Coronary artery (tissue), 2 donors: Measurements from ENCODE around the gene DCLK1.

Source experiments
- DNase-seq: peaks from one replicate; pipeline ENCODE4 v3.0.0-alpha.2; 2017; ENCODE audit warnings: low spot score
- H3K27ac ChIP-seq, 2 donors: fragments of 200-600 bp; sonication (generic); one replicate each; pipeline ENCODE4 v1.5.1; 2016 to 2019
- H3K4me3 ChIP-seq: fragments of 200-600 bp; sonication (generic); 2 replicates; pipeline ENCODE4 v1.5.1; 2016; ENCODE audit warnings: mild to moderate bottlenecking, moderate library complexity
- TF ChIP-seq, protein P1 (sequence below): fragments of 200-600 bp; sonication (generic); IDR thresholded peaks from one replicate; pipeline ENCODE4 v1.5.1; 2019; ENCODE audit warnings: antibody characterized with exemption

DCLK1 gene

DNA sequence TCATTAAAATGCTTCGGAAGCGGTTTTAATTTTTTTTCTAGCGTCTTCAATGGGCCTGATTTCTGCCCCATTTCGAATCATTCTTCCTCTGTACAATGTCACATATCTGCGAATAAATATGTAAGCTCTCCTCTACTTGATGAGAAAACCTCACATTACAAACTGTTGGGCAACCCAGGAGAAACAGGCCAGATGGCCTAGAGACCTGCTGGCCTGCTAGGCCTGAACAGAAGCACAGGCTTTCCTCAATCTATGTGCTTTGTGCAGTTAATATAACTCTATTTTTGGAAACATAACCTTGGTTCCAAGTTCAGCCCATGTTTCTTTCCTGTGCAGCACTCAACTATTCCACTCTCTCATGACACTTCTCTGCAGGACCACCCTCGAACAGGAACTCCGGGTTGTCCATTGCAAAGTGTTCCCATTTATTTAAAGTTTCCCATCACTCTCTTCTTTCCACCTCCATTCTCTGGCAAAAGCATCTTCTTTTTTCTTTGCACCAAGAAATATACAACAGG, 42.0 kb downstream of the DCLK1 start:
- Histone ChIP-seq H3K4me3 (no peak overlapping the region), H3K27ac (no peak overlapping the region)
- DNase-seq, result no peak
- TF ChIP-seq, protein P1, sequence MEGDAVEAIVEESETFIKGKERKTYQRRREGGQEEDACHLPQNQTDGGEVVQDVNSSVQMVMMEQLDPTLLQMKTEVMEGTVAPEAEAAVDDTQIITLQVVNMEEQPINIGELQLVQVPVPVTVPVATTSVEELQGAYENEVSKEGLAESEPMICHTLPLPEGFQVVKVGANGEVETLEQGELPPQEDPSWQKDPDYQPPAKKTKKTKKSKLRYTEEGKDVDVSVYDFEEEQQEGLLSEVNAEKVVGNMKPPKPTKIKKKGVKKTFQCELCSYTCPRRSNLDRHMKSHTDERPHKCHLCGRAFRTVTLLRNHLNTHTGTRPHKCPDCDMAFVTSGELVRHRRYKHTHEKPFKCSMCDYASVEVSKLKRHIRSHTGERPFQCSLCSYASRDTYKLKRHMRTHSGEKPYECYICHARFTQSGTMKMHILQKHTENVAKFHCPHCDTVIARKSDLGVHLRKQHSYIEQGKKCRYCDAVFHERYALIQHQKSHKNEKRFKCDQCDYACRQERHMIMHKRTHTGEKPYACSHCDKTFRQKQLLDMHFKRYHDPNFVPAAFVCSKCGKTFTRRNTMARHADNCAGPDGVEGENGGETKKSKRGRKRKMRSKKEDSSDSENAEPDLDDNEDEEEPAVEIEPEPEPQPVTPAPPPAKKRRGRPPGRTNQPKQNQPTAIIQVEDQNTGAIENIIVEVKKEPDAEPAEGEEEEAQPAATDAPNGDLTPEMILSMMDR, result no peak

DNA sequence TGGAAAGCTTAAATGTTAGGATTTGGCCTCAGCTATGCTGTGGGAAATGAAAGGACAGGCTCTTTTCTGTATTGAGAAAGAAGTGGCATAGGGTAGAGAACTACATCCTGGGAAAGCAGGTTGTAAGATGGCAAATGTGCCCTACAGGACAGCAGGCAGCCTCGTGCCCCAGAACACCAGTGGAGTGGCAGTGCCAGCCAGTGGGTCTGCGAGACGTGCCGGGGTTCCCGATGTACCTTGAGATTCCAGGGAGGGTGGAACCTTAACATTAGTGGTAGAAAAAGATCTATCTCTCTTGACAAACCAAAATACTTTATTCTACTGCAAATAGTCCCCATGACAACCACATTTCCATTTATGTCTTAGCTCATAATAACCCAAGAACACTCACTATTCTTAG, 42.7 kb downstream of the DCLK1 start:
- no peak for DNase-seq
- H3K4me3 ChIP-seq, result no peak overlapping the region
- no peak overlapping the region for H3K27ac ChIP-seq
- TF ChIP-seq, protein P1, result no peak

DNA sequence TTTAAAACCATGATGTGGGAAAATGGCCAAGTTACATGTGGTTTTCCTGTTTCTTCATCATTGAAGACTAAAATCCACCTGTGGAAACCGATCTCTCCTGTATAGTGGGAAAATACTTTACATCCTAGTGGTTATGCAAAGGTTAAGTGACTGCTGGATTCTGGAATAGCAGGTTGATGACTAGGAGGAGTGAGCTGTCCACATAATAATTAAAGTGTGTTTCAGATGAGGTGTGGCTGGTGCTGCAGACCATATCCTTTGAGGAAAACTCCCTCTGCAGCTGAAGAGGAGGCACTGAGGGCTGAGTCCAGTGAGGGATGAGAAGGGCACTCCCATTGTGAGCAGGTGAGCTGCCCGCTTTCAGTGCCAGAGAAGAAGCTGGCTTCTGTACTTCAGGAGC, 43.2 kb downstream of the DCLK1 start:
- no peak overlapping the region for H3K27ac ChIP-seq
- no peak for DNase-seq
- H3K4me3 ChIP-seq, result no peak overlapping the region
- TF ChIP-seq, protein P1, result no peak

GRCh38 chr13:36086117-36086516, 45.1 kb downstream of the DCLK1 start:
- no peak for DNase-seq
- no peak overlapping the region for H3K4me3 ChIP-seq
- H3K27ac ChIP-seq, result no peak overlapping the region
- TF ChIP-seq, protein P1, result no peak

DNA sequence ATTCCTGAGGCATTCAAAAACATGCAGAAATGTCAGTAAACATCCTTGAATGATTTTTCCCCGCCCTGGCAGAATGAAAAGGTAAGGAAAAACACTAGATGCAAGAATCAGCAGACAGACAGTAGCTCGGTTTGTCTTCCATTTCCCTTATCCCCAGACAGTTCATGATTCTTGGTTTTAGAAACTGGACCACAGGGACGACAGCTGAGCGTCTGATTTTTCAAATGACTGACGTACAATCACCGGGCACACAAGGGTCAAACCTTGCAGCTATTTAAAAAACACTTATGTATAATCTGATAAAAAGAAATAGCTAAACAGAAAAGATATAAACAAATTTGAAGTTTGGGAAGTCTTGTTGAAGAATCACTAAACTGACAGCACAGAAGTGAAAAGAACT, 47.1 kb downstream of the DCLK1 start:
- Histone ChIP-seq H3K27ac (no peak overlapping the region), H3K4me3 (no peak overlapping the region)
- TF ChIP-seq, protein P1, result no peak
- no peak for DNase-seq

- Histone ChIP-seq H3K27ac (no peak overlapping the region), H3K4me3 (no peak overlapping the region)
- DNase-seq, result no peak
- TF ChIP-seq, protein P1, result no peak
Observed at GRCh38 chr13:36082806-36083205, 48.4 kb downstream of the DCLK1 start.

- no peak overlapping the region for H3K27ac ChIP-seq
- TF ChIP-seq, protein P1, result no peak
- no peak overlapping the region for H3K4me3 ChIP-seq
- DNase-seq, result no peak
Observed at GRCh38 chr13:36082396-36082795, 48.8 kb downstream of the DCLK1 start.
